EH (cell line): Measurements from ENCODE around the gene TNS2.

Experiments
- DNase-seq: peaks from one replicate; pipeline ENCODE4 v3.0.0-alpha.2; 2015; ENCODE audit warnings: low read depth

Gene TNS2

GRCh38 chr12:53044896-53045695 lies 4.8 kb upstream of the TNS2 start:
- DNase-seq: peak; percentile 25

- peak; percentile 60 for DNase-seq
Measured at GRCh38 chr12:53045696-53046045, 4.2 kb upstream of the TNS2 start.

- DNase-seq: peak; percentile 96
Measured at GRCh38 chr12:53046655-53047220, 3.1 kb upstream of the TNS2 start.

GRCh38 chr12:53047221-53048032 lies 2.4 kb upstream of the TNS2 start:
- DNase-seq: peak; percentile 88

- DNase-seq: no peak
Measured at GRCh38 chr12:53048033-53048779, 1.7 kb upstream of the TNS2 start.

- DNase-seq: peak; percentile 86
Measured at GRCh38 chr12:53048780-53049401, 974 bp upstream of the TNS2 start.

- no peak for DNase-seq
Measured at GRCh38 chr12:53050426-53051057, 677 bp downstream of the TNS2 start.

- DNase-seq: peak; percentile 79
Measured at GRCh38 chr12:53051058-53051880, 1.4 kb downstream of the TNS2 start.

GRCh38 chr12:53051881-53052412 lies 2.1 kb downstream of the TNS2 start:
- DNase-seq: peak; percentile 3

- DNase-seq: peak; percentile 89
Measured at GRCh38 chr12:53052419-53053217, 2.8 kb downstream of the TNS2 start.

GRCh38 chr12:53053218-53054111 lies 3.6 kb downstream of the TNS2 start:
- DNase-seq: peak; percentile 43

- peak; percentile 90 for DNase-seq
Measured at GRCh38 chr12:53054112-53054878, 4.4 kb downstream of the TNS2 start.

- no peak for DNase-seq
Measured at GRCh38 chr12:53055471-53056266, 5.8 kb downstream of the TNS2 start.

- no peak for DNase-seq
Measured at GRCh38 chr12:53056296-53056695, 6.4 kb downstream of the TNS2 start.

- no peak for DNase-seq
Measured at GRCh38 chr12:53056901-53057300, 7.0 kb downstream of the TNS2 start.

- no peak for DNase-seq
Measured at GRCh38 chr12:53057816-53058500, 8.1 kb downstream of the TNS2 start.
